CD4-positive, CD25-positive, alpha-beta regulatory T cell (primary cell): ENCODE measurements around the gene ITCH. TPM values are rescaled to one million over a fixed set of nuclear protein-coding genes. Genes with fewer than 3 reads are reported as not detected.
A peak's percentile ranks its signal among the peaks of the same experiment; 100 is the strongest.
"Not testable (repeated sequence)": the region's sequence is repeated elsewhere in the genome, so short reads cannot be mapped to it uniquely, and the experiment has no call there.

ENCODE experiments used
- ATAC-seq, 2 donors: fragments of 150-1000 bp; cut with Tn5 transposase; one replicate each; pipeline ENCODE4 v1.10.0; 2021; ENCODE audit warnings: low read depth in 2 of 2, moderate number of reproducible peaks in 2 of 2, moderate library complexity in 1 of 2
- DNase-seq, 3 donors: peaks; one replicate each; pipeline versions ENCODE4 v3.0.0 to v3.0.0-alpha.2; 2012 to 2022; ENCODE audit warnings: mixed read lengths in 1 of 3
- H3K27ac ChIP-seq: one replicate; pipeline ENCODE4 v1.7.0; 2013; ENCODE audit warnings: mild to moderate bottlenecking, low read length; ENCODE audit not compliant: insufficient read depth, poor library complexity, severe bottlenecking
- H3K27me3 ChIP-seq: one replicate; pipeline ENCODE4 v1.7.0; 2013; ENCODE audit warnings: low read length; ENCODE audit not compliant: control insufficient read depth, insufficient read depth
- H3K36me3 ChIP-seq: one replicate; pipeline ENCODE4 v1.7.0; 2013; ENCODE audit warnings: mild to moderate bottlenecking, low read length, moderate library complexity; ENCODE audit not compliant: control insufficient read depth, insufficient read depth
- H3K4me1 ChIP-seq: 2 replicates; pipeline ENCODE4 v1.7.0; 2013; ENCODE audit warnings: mild to moderate bottlenecking, low read length; ENCODE audit not compliant: insufficient read depth, control insufficient read depth, poor library complexity, severe bottlenecking
- H3K4me3 ChIP-seq: one replicate; pipeline ENCODE4 v1.7.0; 2013; ENCODE audit warnings: low read depth, mild to moderate bottlenecking, low read length, moderate library complexity
- H3K9me3 ChIP-seq, 2 experiments: 1 replicate in 1 of 2; 2 replicates in 1 of 2; pipeline ENCODE4 v1.7.0; 2013; ENCODE audit warnings: low read length in 2 of 2, mild to moderate bottlenecking in 1 of 2, moderate library complexity in 1 of 2; ENCODE audit not compliant: control insufficient read depth in 2 of 2
- H3K27ac Mint-ChIP-seq, 3 donors: one replicate each; pipeline ENCODE4 v1.8.0; 2020 to 2022; ENCODE audit warnings: mild to moderate bottlenecking in 3 of 3, mixed read lengths in 3 of 3, moderate library complexity in 2 of 3
- H3K27me3 Mint-ChIP-seq: one replicate; pipeline ENCODE4 v1.8.0; 2022; ENCODE audit warnings: mild to moderate bottlenecking, mixed read lengths
- H3K36me3 Mint-ChIP-seq: one replicate; pipeline ENCODE4 v1.8.0; 2020; ENCODE audit warnings: mixed read lengths
- H3K4me1 Mint-ChIP-seq, 4 donors: one replicate each; pipeline ENCODE4 v1.8.0; 2020 to 2022; ENCODE audit warnings: mixed read lengths in 4 of 4, mild to moderate bottlenecking in 1 of 4
- H3K4me3 Mint-ChIP-seq, 4 donors: one replicate each; pipeline ENCODE4 v1.8.0; 2020 to 2022; ENCODE audit warnings: mild to moderate bottlenecking in 4 of 4, mixed read lengths in 4 of 4, moderate library complexity in 3 of 4
- H3K9me3 Mint-ChIP-seq, 7 donors: one replicate each; pipeline ENCODE4 v1.8.0; 2020 to 2022; ENCODE audit warnings: mixed read lengths in 7 of 7, mild to moderate bottlenecking in 3 of 7, moderate library complexity in 2 of 7
- polyA plus RNA-seq, 4 donors: library from polyadenylated mRNA; unstranded; fragments of 300-500 nt; fragmentation: Illumina TruSeq; gene quantifications; one replicate each; pipeline ENCODE4 v1.2.3, GENCODE V29; 2021
- total RNA-seq: library from RNA; stranded (reverse); gene quantifications from one replicate; pipeline ENCODE4 v1.2.3, GENCODE V29; 2022

ITCH gene
- total and polyA plus RNA-seq, 5 donors from 2014 or later: 12.4 to 58.1 (median 15.1) TPM

GRCh38 chr20:34472246-34472925 lies 109.3 kb downstream of the ITCH start:
- H3K27me3 Mint-ChIP-seq: no peaks in the 10 kb centered on the region
- no peaks in the 10 kb centered on the region for H3K9me3 Mint-ChIP-seq
- ATAC-seq: no peak
- Histone ChIP-seq H3K9me3 (no peaks in the 10 kb centered on the region), H3K27me3 (no peaks in the 10 kb centered on the region), H3K4me3 (no peak overlapping the region), H3K4me1 (peaks cover 6% of the 10 kb centered on the region), H3K27ac (no peak overlapping the region), H3K36me3 (peaks cover 38% of the 10 kb centered on the region)
- no peak overlapping the region for H3K4me3 Mint-ChIP-seq
- peaks cover 26% of the 10 kb centered on the region for H3K36me3 Mint-ChIP-seq
- H3K4me1 Mint-ChIP-seq: peaks cover 4 to 11% (median 6%) of the 10 kb centered on the region in 4 donors
- DNase-seq: no peak
- no peak overlapping the region for H3K27ac Mint-ChIP-seq

- no peaks in the 10 kb centered on the region for H3K27me3 Mint-ChIP-seq
- DNase-seq: peak in 2 of 3 donors; percentile 24 to 36
- Histone ChIP-seq H3K4me3 (no peak overlapping the region), H3K27ac (no peak overlapping the region), H3K36me3 (peaks cover 43% of the 10 kb centered on the region), H3K4me1 (peaks cover 6% of the 10 kb centered on the region), H3K27me3 (no peaks in the 10 kb centered on the region), H3K9me3 (no peaks in the 10 kb centered on the region)
- H3K36me3 Mint-ChIP-seq: peaks cover 26% of the 10 kb centered on the region
- H3K27ac Mint-ChIP-seq: no peak overlapping the region
- peaks cover 4 to 11% (median 7%) of the 10 kb centered on the region in 4 donors for H3K4me1 Mint-ChIP-seq
- H3K9me3 Mint-ChIP-seq: no peaks in the 10 kb centered on the region
- no peak overlapping the region for H3K4me3 Mint-ChIP-seq
- no peak for ATAC-seq
Measured at GRCh38 chr20:34473262-34473883, 110.3 kb downstream of the ITCH start.

- no peaks in the 10 kb centered on the region for H3K27me3 ChIP-seq
- H3K4me1 ChIP-seq: peaks cover 6% of the 10 kb centered on the region
- Mint-ChIP-seq H3K4me3 (peak overlapping the region in 1 of 4 donors; percentile 30), H3K9me3 (no peaks in the 10 kb centered on the region), H3K27ac (no peak overlapping the region), H3K4me1 (peaks cover 8 to 12% (median 11%) of the 10 kb centered on the region in 4 donors), H3K36me3 (peaks cover 34% of the 10 kb centered on the region), H3K27me3 (no peaks in the 10 kb centered on the region)
- no peaks in the 10 kb centered on the region for H3K9me3 ChIP-seq
- DNase-seq: peak; percentile 11 to 15 (median 13)
- peaks cover 46% of the 10 kb centered on the region for H3K36me3 ChIP-seq
- H3K27ac ChIP-seq: no peak overlapping the region
- peak; percentile 50 to 60 for ATAC-seq
- H3K4me3 ChIP-seq: peak overlapping the region; percentile 43
Measured at GRCh38 chr20:34475979-34476736, 113.1 kb downstream of the ITCH start.

GRCh38 chr20:34479627-34480026 lies 116.6 kb downstream of the ITCH start:
- Mint-ChIP-seq H3K4me3 (no peak overlapping the region), H3K36me3 (peaks cover 49% of the 10 kb centered on the region), H3K4me1 (peaks cover 8 to 17% (median 13%) of the 10 kb centered on the region in 4 donors), H3K9me3 (peaks cover 0 to 8% (median 3%) of the 10 kb centered on the region in 7 donors), H3K27me3 (no peaks in the 10 kb centered on the region), H3K27ac (peak overlapping the region in 2 of 3 donors; percentile 20 to 40)
- ATAC-seq (no peak), DNase-seq (no peak)
- no peaks in the 10 kb centered on the region for H3K27me3 ChIP-seq
- peaks cover 0 to 6% of the 10 kb centered on the region in 2 experiments for H3K9me3 ChIP-seq
- H3K4me1 ChIP-seq: peaks cover 6% of the 10 kb centered on the region
- no peak overlapping the region for H3K27ac ChIP-seq
- peaks cover 58% of the 10 kb centered on the region for H3K36me3 ChIP-seq
- no peak overlapping the region for H3K4me3 ChIP-seq

GRCh38 chr20:34482154-34482553 lies 119.1 kb downstream of the ITCH start:
- not testable (repeated sequence) for H3K4me3 ChIP-seq, H3K4me1 ChIP-seq, H3K9me3 ChIP-seq, H3K4me3 Mint-ChIP-seq, H3K27ac ChIP-seq, H3K9me3 Mint-ChIP-seq, H3K27ac Mint-ChIP-seq, ATAC-seq, DNase-seq, H3K27me3 ChIP-seq, H3K27me3 Mint-ChIP-seq
- Mint-ChIP-seq H3K36me3 (peaks cover 53% of the 10 kb centered on the region), H3K4me1 (peaks cover 6 to 16% (median 8%) of the 10 kb centered on the region in 4 donors)
- peaks cover 58% of the 10 kb centered on the region for H3K36me3 ChIP-seq

GRCh38 chr20:34483585-34484220 lies 120.6 kb downstream of the ITCH start:
- H3K9me3 ChIP-seq, H3K27me3 Mint-ChIP-seq, H3K27me3 ChIP-seq, DNase-seq, H3K27ac ChIP-seq, ATAC-seq, H3K9me3 Mint-ChIP-seq, H3K4me3 Mint-ChIP-seq, H3K4me3 ChIP-seq, H3K4me1 ChIP-seq: not testable (repeated sequence)
- peak overlapping the region in 2 of 3 donors; percentile 54 to 69 for H3K27ac Mint-ChIP-seq
- H3K4me1 Mint-ChIP-seq: peaks cover 6 to 13% (median 8%) of the 10 kb centered on the region in 4 donors
- peaks cover 56% of the 10 kb centered on the region for H3K36me3 Mint-ChIP-seq
- H3K36me3 ChIP-seq: peaks cover 59% of the 10 kb centered on the region

GRCh38 chr20:34485068-34485634 lies 122.1 kb downstream of the ITCH start:
- peaks cover 53% of the 10 kb centered on the region for H3K36me3 Mint-ChIP-seq
- H3K4me3 Mint-ChIP-seq: no peak overlapping the region
- H3K27me3 ChIP-seq: no peaks in the 10 kb centered on the region
- H3K36me3 ChIP-seq: peaks cover 63% of the 10 kb centered on the region
- peaks cover 0 to 7% (median 6%) of the 10 kb centered on the region in 4 donors for H3K4me1 Mint-ChIP-seq
- peaks cover 0 to 8% (median 3%) of the 10 kb centered on the region in 7 donors for H3K9me3 Mint-ChIP-seq
- H3K27ac ChIP-seq: no peak overlapping the region
- H3K27ac Mint-ChIP-seq: peak overlapping the region in 1 of 3 donors; percentile 54
- ATAC-seq: no peak
- peaks cover 0 to 6% of the 10 kb centered on the region in 2 experiments for H3K9me3 ChIP-seq
- no peak for DNase-seq
- no peaks in the 10 kb centered on the region for H3K4me1 ChIP-seq
- H3K27me3 Mint-ChIP-seq: no peaks in the 10 kb centered on the region
- H3K4me3 ChIP-seq: no peak overlapping the region
